Neural progenitor cell (in vitro differentiated cells): Measurements from ENCODE around the gene PROB1.

ENCODE experiments used
- EZH2 ChIP-seq: fragments of 200-600 bp; sonication (generic); IDR thresholded peaks from 2 replicates; pipeline ENCODE4 v1.6.1; 2017; ENCODE audit warnings: antibody characterized with exemption, mild to moderate bottlenecking, moderate library complexity
- EZH2phosphoT487 ChIP-seq: fragments of 200-600 bp; sonication (generic); IDR thresholded peaks from 2 replicates; pipeline ENCODE4 v1.6.1; 2017; ENCODE audit warnings: antibody characterized with exemption
- TF ChIP-seq, protein P1 (sequence below): fragments of 200-600 bp; sonication (generic); IDR thresholded peaks from 2 replicates; pipeline ENCODE4 v1.5.1; 2017; ENCODE audit warnings: antibody characterized with exemption, mild to moderate bottlenecking

GRCh38 chr5:139364466-139364865 is 30.4 kb downstream of the PROB1 start:
- TF ChIP-seq, protein P1, sequence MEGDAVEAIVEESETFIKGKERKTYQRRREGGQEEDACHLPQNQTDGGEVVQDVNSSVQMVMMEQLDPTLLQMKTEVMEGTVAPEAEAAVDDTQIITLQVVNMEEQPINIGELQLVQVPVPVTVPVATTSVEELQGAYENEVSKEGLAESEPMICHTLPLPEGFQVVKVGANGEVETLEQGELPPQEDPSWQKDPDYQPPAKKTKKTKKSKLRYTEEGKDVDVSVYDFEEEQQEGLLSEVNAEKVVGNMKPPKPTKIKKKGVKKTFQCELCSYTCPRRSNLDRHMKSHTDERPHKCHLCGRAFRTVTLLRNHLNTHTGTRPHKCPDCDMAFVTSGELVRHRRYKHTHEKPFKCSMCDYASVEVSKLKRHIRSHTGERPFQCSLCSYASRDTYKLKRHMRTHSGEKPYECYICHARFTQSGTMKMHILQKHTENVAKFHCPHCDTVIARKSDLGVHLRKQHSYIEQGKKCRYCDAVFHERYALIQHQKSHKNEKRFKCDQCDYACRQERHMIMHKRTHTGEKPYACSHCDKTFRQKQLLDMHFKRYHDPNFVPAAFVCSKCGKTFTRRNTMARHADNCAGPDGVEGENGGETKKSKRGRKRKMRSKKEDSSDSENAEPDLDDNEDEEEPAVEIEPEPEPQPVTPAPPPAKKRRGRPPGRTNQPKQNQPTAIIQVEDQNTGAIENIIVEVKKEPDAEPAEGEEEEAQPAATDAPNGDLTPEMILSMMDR = no peak
- TF ChIP-seq EZH2 (no peak), EZH2phosphoT487 (no peak)
